ENCODE measurements around the gene SERPINA12.

- TF ChIP-seq POLR2AphosphoS5 (IDR thresholded peaks at IDR 0.05; ENCODE audit: low read depth, low read length) (no peak), POLR2A (IDR thresholded peaks at IDR 0.05; ENCODE audit: low read depth, low read length) (no peak), SPI1 (IDR thresholded peaks at IDR 0.05; ENCODE audit: low read depth, low read length) (no peak), PAX5 (IDR thresholded peaks at IDR 0.05; ENCODE audit: insufficient read depth, low read length, severe bottlenecking) (no peak), TAF1 (IDR thresholded peaks at IDR 0.05; ENCODE audit: low read depth, low read length) (no peak), POU2F2 (IDR thresholded peaks at IDR 0.05; ENCODE audit: low read depth, low read length) (no peak)
Measured at GRCh38 chr14:94483729-94484275, 25.5 kb downstream of the SERPINA12 start.

All from GM12891 (cell line).